ENCODE data around the gene DNM2.

- TF ChIP-seq, protein P1, sequence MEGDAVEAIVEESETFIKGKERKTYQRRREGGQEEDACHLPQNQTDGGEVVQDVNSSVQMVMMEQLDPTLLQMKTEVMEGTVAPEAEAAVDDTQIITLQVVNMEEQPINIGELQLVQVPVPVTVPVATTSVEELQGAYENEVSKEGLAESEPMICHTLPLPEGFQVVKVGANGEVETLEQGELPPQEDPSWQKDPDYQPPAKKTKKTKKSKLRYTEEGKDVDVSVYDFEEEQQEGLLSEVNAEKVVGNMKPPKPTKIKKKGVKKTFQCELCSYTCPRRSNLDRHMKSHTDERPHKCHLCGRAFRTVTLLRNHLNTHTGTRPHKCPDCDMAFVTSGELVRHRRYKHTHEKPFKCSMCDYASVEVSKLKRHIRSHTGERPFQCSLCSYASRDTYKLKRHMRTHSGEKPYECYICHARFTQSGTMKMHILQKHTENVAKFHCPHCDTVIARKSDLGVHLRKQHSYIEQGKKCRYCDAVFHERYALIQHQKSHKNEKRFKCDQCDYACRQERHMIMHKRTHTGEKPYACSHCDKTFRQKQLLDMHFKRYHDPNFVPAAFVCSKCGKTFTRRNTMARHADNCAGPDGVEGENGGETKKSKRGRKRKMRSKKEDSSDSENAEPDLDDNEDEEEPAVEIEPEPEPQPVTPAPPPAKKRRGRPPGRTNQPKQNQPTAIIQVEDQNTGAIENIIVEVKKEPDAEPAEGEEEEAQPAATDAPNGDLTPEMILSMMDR (tag by site-specific recombination; IDR thresholded peaks at IDR 0.05) = no peak
- TF ChIP-seq ZNF266 (tag by site-specific recombination; IDR thresholded peaks at IDR 0.05; ENCODE audit: low read depth) (no peak), ZBTB7A (tag by site-specific recombination; IDR thresholded peaks at IDR 0.05; ENCODE audit: low read depth) (no peak), ZNF391 (tag by site-specific recombination; IDR thresholded peaks at IDR 0.05; ENCODE audit: borderline replicate concordance, low read depth) (no peak), ZNF777 (tag by site-specific recombination; IDR thresholded peaks at IDR 0.05; ENCODE audit: borderline replicate concordance) (no peak)
These were observed 19.8 kb downstream of the DNM2 start for GRCh38 chr19:10737722-10738121.
